Mucosa of descending colon (tissue), 3 donors: ENCODE measurements around the gene DAW1. TPM values are rescaled to one million over a fixed set of nuclear protein-coding genes. Genes with fewer than 3 reads are reported as not detected.
A peak's percentile ranks its signal among the peaks of the same experiment; 100 is the strongest.
"Not testable (repeated sequence)": the region's sequence is repeated elsewhere in the genome, so short reads cannot be mapped to it uniquely, and the experiment has no call there.

Experiments
- ATAC-seq: fragments of 200-7000 bp; cut with Tn5 transposase; one replicate; pipeline ENCODE4 v1.9.1; 2020; ENCODE audit warnings: mild to moderate bottlenecking, moderate library complexity
- DNase-seq, 3 donors: peaks; one replicate each; pipeline ENCODE4 v3.0.0-alpha.2; 2020
- H3K36me3 ChIP-seq: fragments of 200-600 bp; one replicate; pipeline ENCODE4 v1.8.0; 2021; ENCODE audit warnings: low read depth, mild to moderate bottlenecking
- H3K4me1 ChIP-seq: fragments of 200-600 bp; one replicate; pipeline ENCODE4 v1.8.0; 2021; ENCODE audit warnings: low read depth, mild to moderate bottlenecking
- H3K4me3 ChIP-seq: fragments of 200-600 bp; one replicate; pipeline ENCODE4 v1.8.0; 2021; ENCODE audit warnings: mild to moderate bottlenecking
- H3K9me3 ChIP-seq: fragments of 200-600 bp; one replicate; pipeline ENCODE4 v1.8.0; 2021; ENCODE audit warnings: mild to moderate bottlenecking
- CTCF ChIP-seq: fragments of 200-600 bp; IDR thresholded peaks from one replicate; pipeline ENCODE4 v1.8.0; 2022; ENCODE audit warnings: antibody characterized with exemption, mild to moderate bottlenecking
- intact Hi-C, 2 donors: fragments of 100-400 bp; cut with DNase I in 1 of 2; cut with micrococcal nuclease in 1 of 2; formaldehyde crosslinking; loops; one replicate each; pipeline versions ENCODE4 v1.11.0 to v1.11.1; 2022; cut with DNase I, micrococcal nuclease
- total RNA-seq, 3 donors: library from RNA; stranded (reverse); fragmentation: NEBNext Ultra II Directional in 2 of 3; extraction: Animal tissue kit (Norgen Biotek cat#: 25700) in 2 of 3; gene quantifications; one replicate each; pipeline versions ENCODE4 v1.2.1 to v1.2.4, GENCODE V29; 2021 to 2023
- donor health status: DM: no; HTN: no; CAD: no; lungs with moderate emphysema.
- donor health status: DM: no; HTN: no; CAD: no.
- donor health status: DM: no; HTN: yes; CAD: no.

The DAW1 gene
- total RNA-seq, 3 donors from 2014 or later, result not detected

DNA sequence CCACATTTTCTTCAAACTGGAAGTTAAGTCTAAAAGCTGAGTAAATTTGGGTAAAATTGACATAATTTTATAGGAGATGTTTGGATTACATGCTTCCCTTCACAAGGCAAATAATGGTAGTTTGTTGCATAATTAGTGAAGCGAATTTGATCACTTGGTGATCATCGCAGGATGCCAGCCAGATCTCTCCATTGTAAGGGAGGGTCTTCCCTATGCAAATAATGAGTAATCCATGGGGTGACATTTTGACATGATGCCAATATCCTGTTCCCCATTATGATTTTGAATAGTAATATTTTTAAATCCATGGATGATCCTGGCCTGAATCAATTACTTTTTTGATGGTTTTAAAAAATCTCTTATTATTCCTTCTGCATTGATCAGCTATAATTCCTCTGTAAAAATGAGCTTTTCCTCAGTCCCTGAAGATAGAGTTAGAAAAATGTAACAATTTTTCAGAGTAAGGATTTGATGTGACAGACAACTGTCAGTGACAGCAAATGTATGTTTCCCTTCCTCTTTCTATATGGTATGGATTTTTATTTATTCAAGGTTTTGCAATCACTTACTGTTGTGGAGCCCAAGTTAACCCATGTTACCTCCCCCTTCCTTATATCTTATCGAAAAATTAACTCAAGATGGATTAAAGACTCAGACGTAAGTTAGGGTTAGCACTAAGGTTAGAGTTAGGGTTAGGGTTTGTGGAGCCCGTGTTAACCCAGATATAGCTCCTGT is 36.3 kb upstream of the DAW1 start:
- Histone ChIP-seq H3K4me1 (no peaks in the 10 kb centered on the region), H3K36me3 (no peaks in the 10 kb centered on the region), H3K4me3 (no peak overlapping the region), H3K9me3 (no peaks in the 10 kb centered on the region)
- ATAC-seq (no peak), DNase-seq (no peak)
- intact Hi-C loops, result no loop called here
- TF ChIP-seq CTCF, result no peak

GRCh38 chr2:227839339-227840129 is 31.9 kb upstream of the DAW1 start:
- intact Hi-C loops, H3K4me1 ChIP-seq, H3K9me3 ChIP-seq, H3K4me3 ChIP-seq, H3K36me3 ChIP-seq: not testable (repeated sequence)
- ATAC-seq (peak; percentile 87), DNase-seq (peak; percentile 60 to 66 (median 64))

GRCh38 chr2:227846831-227847230 is 24.6 kb upstream of the DAW1 start:
- intact Hi-C loops, result no loop called here
- ATAC-seq, result no peak
- peaks cover 7% of the 10 kb centered on the region for H3K4me1 ChIP-seq
- no peaks in the 10 kb centered on the region for H3K9me3 ChIP-seq
- no peak for DNase-seq
- H3K36me3 ChIP-seq, result no peaks in the 10 kb centered on the region
- TF ChIP-seq CTCF, result no peak
- H3K4me3 ChIP-seq, result no peak overlapping the region

GRCh38 chr2:227848146-227848545 is 23.3 kb upstream of the DAW1 start:
- intact Hi-C loops, result no loop called here
- no peaks in the 10 kb centered on the region for H3K9me3 ChIP-seq
- H3K4me3 ChIP-seq, result no peak overlapping the region
- H3K4me1 ChIP-seq, result peaks cover 7% of the 10 kb centered on the region
- no peak for DNase-seq
- H3K36me3 ChIP-seq, result no peaks in the 10 kb centered on the region
- no peak for ATAC-seq
- no peak for TF ChIP-seq CTCF

- Histone ChIP-seq H3K4me1 (peaks cover 7% of the 10 kb centered on the region), H3K9me3 (no peaks in the 10 kb centered on the region), H3K4me3 (no peak overlapping the region), H3K36me3 (no peaks in the 10 kb centered on the region)
- ATAC-seq, result peak; percentile 80
- TF ChIP-seq CTCF, result no peak
- intact Hi-C loops, result no loop called here
- DNase-seq, result peak in 1 of 3 donors; percentile 45
These were observed 22.8 kb upstream of the DAW1 start for GRCh38 chr2:227848586-227848985.

DNA sequence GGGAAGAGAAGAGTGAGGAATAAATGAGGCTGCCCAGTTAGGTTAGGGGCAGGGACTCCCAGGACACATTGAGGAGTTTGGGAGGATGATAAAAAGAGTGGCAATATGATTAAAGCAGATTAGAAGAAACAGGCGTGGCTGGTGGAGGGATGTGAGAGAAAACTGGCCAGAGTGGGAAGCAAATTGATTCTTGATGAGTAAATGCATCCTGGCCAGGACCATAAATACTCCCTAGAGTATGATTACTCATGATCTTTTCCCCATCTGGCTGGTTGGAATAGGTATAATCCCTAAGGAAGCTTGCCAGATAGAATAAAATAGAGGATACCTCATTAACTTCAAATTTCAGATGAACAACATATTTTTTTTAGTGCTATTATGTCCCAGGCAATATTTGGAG is 21.5 kb upstream of the DAW1 start:
- H3K4me3 ChIP-seq, result no peak overlapping the region
- intact Hi-C loops, result no loop called here
- H3K36me3 ChIP-seq, result no peaks in the 10 kb centered on the region
- no peak for TF ChIP-seq CTCF
- no peak for DNase-seq
- H3K4me1 ChIP-seq, result peaks cover 7% of the 10 kb centered on the region
- H3K9me3 ChIP-seq, result no peaks in the 10 kb centered on the region
- ATAC-seq, result no peak
